HepG2 (cell line): ENCODE results near the gene SYNJ2. TPM values are rescaled to one million over a fixed set of nuclear protein-coding genes. Genes with fewer than 3 reads are reported as not detected.

ENCODE experiments used
- ARNT2 ChIP-seq: sonication (generic); formaldehyde crosslinking; IDR thresholded peaks from 2 replicates; pipeline ENCODE4 v1.8.0; 2022; ENCODE audit warnings: mild to moderate bottlenecking, low read depth, missing genetic modification reagents, moderate library complexity
- CCDC6 ChIP-seq: sonication (generic); formaldehyde crosslinking; IDR thresholded peaks from 2 replicates; pipeline ENCODE4 v1.8.1; 2022; ENCODE audit warnings: mild to moderate bottlenecking, missing genetic modification reagents, moderate library complexity
- FOXA3 ChIP-seq: IDR thresholded peaks from 2 replicates; pipeline ENCODE4 v1.6.1; 2016; ENCODE audit warnings: missing genetic modification reagents, missing compliant biosample characterization
- FOXK2 ChIP-seq: fragments of 450-650 bp; IDR thresholded peaks from 2 replicates; pipeline ENCODE4 v1.6.1; 2016
- HDAC2 ChIP-seq: sonication (generic); formaldehyde crosslinking; IDR thresholded peaks from 2 replicates; pipeline ENCODE4 v1.4.0; 2020; ENCODE audit warnings: missing genetic modification reagents
- HNF4A ChIP-seq: sonication (generic); formaldehyde crosslinking; IDR thresholded peaks from 2 replicates; pipeline ENCODE4 v1.4.0; 2020; ENCODE audit warnings: missing genetic modification reagents
- MIER2 ChIP-seq: IDR thresholded peaks from 2 replicates; pipeline ENCODE4 v1.6.1; 2016; ENCODE audit warnings: missing biosample characterization, missing genetic modification reagents
- PRMT3 ChIP-seq: sonication (generic); formaldehyde crosslinking; IDR thresholded peaks from 2 replicates; pipeline ENCODE4 v1.8.1; 2022; ENCODE audit warnings: low read depth, mild to moderate bottlenecking, moderate library complexity, missing genetic modification reagents, borderline replicate concordance
- SOX5 ChIP-seq: IDR thresholded peaks from 2 replicates; pipeline ENCODE4 v1.6.1; 2016; ENCODE audit warnings: borderline replicate concordance
- TBX3 ChIP-seq: fragments of 450-650 bp; IDR thresholded peaks from 2 replicates; pipeline ENCODE4 v1.6.1; 2017; ENCODE audit warnings: antibody characterized with exemption, mild to moderate bottlenecking, inconsistent platforms, borderline replicate concordance
- TEAD2 ChIP-seq: sonication (generic); formaldehyde crosslinking; IDR thresholded peaks from 2 replicates; pipeline ENCODE4 v1.9.0; 2021; ENCODE audit warnings: missing genetic modification reagents
- ZKSCAN1 ChIP-seq: fragments of 150-350 bp; IDR thresholded peaks from 2 replicates; pipeline ENCODE4 v1.6.1; 2014; ENCODE audit warnings: low read length
- ZNF230 ChIP-seq: sonication (generic); formaldehyde crosslinking; IDR thresholded peaks from 2 replicates; pipeline ENCODE4 v1.4.0; 2020; ENCODE audit warnings: mild to moderate bottlenecking, missing genetic modification reagents
- ZNF350 ChIP-seq: sonication (generic); formaldehyde crosslinking; IDR thresholded peaks from 2 replicates; pipeline ENCODE4 v1.4.0; 2020; ENCODE audit warnings: mild to moderate bottlenecking, low read depth, missing genetic modification reagents, borderline replicate concordance
- ZNF496 ChIP-seq: sonication (generic); formaldehyde crosslinking; IDR thresholded peaks from 2 replicates; pipeline ENCODE4 v1.8.1; 2023; ENCODE audit warnings: mild to moderate bottlenecking, moderate library complexity, missing genetic modification reagents; ENCODE audit not compliant: insufficient replicate concordance
- ZNF549 ChIP-seq: sonication (generic); formaldehyde crosslinking; IDR thresholded peaks from 2 replicates; pipeline ENCODE4 v1.5.0; 2020; ENCODE audit warnings: missing genetic modification reagents
- ZNF562 ChIP-seq: sonication (generic); formaldehyde crosslinking; IDR thresholded peaks from 2 replicates; pipeline ENCODE4 v1.8.0; 2022; ENCODE audit warnings: missing genetic modification reagents, borderline replicate concordance
- ZNF644 ChIP-seq: IDR thresholded peaks from 2 replicates; pipeline ENCODE4 v1.6.1; 2016; ENCODE audit warnings: low read depth
- ZSCAN20 ChIP-seq: sonication (generic); formaldehyde crosslinking; IDR thresholded peaks from 2 replicates; pipeline ENCODE4 v1.4.0; 2020; ENCODE audit warnings: missing genetic modification reagents, mild to moderate bottlenecking, borderline replicate concordance
- polyA plus RNA-seq, 8 experiments: library from polyadenylated mRNA; depleted of rRNA in 3 of 8; stranded (reverse) in 7 of 8; unstranded in 1 of 8; fragments of >200 nt; fragmentation: Illumina TruSeq in 4 of 8; extraction: Trizol in 4 of 8; gene quantifications; 2 replicates each; pipeline versions ENCODE4 v1.2.1 to v1.2.3, GENCODE V29; 2011 to 2016; ENCODE audit warnings: low read depth in 4 of 8, missing spikeins in 1 of 8, mixed read lengths in 1 of 8; ENCODE audit not compliant: insufficient read depth in 1 of 8
- total RNA-seq, 5 experiments: library from RNA; depleted of rRNA; stranded (reverse); fragments of >200 nt; fragmentation: Illumina TruSeq; extraction: Trizol; gene quantifications; 2 replicates each; pipeline ENCODE4 v1.2.3, GENCODE V29; 2016; ENCODE audit warnings: low read depth in 1 of 5
- TF ChIP-seq, protein P1 (sequence below): sonication (generic); formaldehyde crosslinking; conservative IDR thresholded peaks from 2 replicates; pipeline ENCODE4 v1.4.0; 2020; ENCODE audit warnings: missing genetic modification reagents
- TF ChIP-seq, protein P2 (sequence below): conservative IDR thresholded peaks from 2 replicates; pipeline ENCODE4 v1.6.1; 2018; ENCODE audit warnings: missing genetic modification reagents
- TF ChIP-seq, protein P3 (sequence below): sonication (generic); formaldehyde crosslinking; IDR thresholded peaks from 2 replicates; pipeline ENCODE4 v1.5.1; 2020; ENCODE audit warnings: missing genetic modification reagents, mild to moderate bottlenecking, borderline replicate concordance
- TF ChIP-seq, protein P4 (sequence below): sonication (generic); formaldehyde crosslinking; IDR thresholded peaks from 2 replicates; pipeline ENCODE4 v1.4.0; 2020; ENCODE audit warnings: missing genetic modification reagents

SYNJ2 gene
- total and polyA plus RNA-seq, 2 of the 13 experiments (the other 11 are each of a cell fraction or from before 2014, with no cell fraction given): 39.1 to 57.6 TPM

DNA sequence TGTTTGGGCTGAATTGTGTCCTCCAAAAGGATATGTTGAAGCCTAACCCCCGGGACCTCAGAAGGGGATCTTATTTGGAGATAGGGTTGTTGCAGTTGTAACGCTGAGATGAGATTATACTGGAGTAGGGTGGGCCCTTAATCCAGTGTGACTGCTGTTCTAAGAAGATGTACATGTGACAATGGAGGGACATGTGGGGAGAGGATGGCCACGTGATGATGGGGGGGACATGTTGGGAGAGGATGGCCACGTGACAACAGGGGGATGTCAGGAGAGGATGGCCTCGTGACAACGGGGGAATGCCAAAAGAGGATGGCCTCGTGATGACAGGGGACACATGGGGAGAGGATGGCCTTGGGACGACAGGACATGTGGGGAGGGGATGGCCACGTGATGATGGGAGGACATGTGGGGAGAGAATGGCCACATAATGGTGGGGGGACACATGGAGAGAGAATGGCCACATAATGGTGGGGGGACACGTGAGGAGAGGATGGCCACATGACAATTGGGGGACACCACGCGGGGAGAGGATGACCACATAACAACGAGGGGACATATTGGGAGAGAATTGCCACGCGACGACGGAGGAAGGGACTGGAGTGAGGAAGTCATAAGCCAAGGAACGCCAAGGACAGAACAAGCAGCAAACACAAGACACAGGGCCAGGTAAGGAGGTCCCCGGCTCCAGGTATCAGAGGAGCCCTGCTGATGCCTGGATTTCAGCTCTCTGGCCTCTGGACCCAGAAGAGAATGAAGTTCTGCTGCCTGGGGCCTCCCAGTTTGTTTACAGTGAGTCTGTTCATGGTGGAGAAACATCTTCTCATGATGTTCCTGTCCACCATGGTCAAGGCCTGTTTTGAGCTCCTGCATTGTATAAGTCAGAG is 29.2 kb downstream of the SYNJ2 start (continued):
- TF ChIP-seq CCDC6 (CRISPR knock-in tag) (peak; percentile 67; the same call in 1 of the 2 replicates), ZNF562 (CRISPR knock-in tag) (no peak), ZNF549 (CRISPR knock-in tag) (0 out of 2 replicates have a peak, but pooled peaks have one; percentile 21), ZNF644 (CRISPR knock-in tag) (peak; percentile 75; the same call in 1 of the 2 replicates), TEAD2 (peak; percentile 57; the same call in 1 of the 2 replicates), FOXA3 (CRISPR knock-in tag) (no peak), ZNF496 (no peak), MIER2 (CRISPR knock-in tag) (no peak), HNF4A (CRISPR knock-in tag) (peak; percentile 90; the same call in 1 of the 2 replicates), TBX3 (no peak), ZNF350 (CRISPR knock-in tag) (0 out of 2 replicates have a peak, but pooled peaks have one; percentile 50), ARNT2 (CRISPR knock-in tag) (peak; percentile 62; the same call in 1 of the 2 replicates), ZSCAN20 (CRISPR knock-in tag) (no peak), SOX5 (CRISPR knock-in tag) (no peak), ZKSCAN1 (no peak), PRMT3 (CRISPR knock-in tag) (peak; percentile 48), FOXK2 (no peak), HDAC2 (CRISPR knock-in tag) (peak; percentile 80; the same call in 1 of the 2 replicates), ZNF230 (no peak; the same call in 1 of the 2 replicates)
- TF ChIP-seq, protein P1, sequence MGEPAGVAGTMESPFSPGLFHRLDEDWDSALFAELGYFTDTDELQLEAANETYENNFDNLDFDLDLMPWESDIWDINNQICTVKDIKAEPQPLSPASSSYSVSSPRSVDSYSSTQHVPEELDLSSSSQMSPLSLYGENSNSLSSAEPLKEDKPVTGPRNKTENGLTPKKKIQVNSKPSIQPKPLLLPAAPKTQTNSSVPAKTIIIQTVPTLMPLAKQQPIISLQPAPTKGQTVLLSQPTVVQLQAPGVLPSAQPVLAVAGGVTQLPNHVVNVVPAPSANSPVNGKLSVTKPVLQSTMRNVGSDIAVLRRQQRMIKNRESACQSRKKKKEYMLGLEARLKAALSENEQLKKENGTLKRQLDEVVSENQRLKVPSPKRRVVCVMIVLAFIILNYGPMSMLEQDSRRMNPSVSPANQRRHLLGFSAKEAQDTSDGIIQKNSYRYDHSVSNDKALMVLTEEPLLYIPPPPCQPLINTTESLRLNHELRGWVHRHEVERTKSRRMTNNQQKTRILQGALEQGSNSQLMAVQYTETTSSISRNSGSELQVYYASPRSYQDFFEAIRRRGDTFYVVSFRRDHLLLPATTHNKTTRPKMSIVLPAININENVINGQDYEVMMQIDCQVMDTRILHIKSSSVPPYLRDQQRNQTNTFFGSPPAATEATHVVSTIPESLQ (CRISPR knock-in tag): no peak
- TF ChIP-seq, protein P2, sequence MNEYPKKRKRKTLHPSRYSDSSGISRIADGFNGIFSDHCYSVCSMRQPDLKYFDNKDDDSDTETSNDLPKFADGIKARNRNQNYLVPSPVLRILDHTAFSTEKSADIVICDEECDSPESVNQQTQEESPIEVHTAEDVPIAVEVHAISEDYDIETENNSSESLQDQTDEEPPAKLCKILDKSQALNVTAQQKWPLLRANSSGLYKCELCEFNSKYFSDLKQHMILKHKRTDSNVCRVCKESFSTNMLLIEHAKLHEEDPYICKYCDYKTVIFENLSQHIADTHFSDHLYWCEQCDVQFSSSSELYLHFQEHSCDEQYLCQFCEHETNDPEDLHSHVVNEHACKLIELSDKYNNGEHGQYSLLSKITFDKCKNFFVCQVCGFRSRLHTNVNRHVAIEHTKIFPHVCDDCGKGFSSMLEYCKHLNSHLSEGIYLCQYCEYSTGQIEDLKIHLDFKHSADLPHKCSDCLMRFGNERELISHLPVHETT: 0 out of 2 replicates have a peak, but pooled peaks have one; percentile 51
- TF ChIP-seq, protein P3, sequence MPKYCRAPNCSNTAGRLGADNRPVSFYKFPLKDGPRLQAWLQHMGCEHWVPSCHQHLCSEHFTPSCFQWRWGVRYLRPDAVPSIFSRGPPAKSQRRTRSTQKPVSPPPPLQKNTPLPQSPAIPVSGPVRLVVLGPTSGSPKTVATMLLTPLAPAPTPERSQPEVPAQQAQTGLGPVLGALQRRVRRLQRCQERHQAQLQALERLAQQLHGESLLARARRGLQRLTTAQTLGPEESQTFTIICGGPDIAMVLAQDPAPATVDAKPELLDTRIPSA (CRISPR knock-in tag): no peak
- TF ChIP-seq, protein P4, sequence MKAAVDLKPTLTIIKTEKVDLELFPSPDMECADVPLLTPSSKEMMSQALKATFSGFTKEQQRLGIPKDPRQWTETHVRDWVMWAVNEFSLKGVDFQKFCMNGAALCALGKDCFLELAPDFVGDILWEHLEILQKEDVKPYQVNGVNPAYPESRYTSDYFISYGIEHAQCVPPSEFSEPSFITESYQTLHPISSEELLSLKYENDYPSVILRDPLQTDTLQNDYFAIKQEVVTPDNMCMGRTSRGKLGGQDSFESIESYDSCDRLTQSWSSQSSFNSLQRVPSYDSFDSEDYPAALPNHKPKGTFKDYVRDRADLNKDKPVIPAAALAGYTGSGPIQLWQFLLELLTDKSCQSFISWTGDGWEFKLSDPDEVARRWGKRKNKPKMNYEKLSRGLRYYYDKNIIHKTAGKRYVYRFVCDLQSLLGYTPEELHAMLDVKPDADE (CRISPR knock-in tag): no peak
